PC-3 (cell line): ENCODE data around the gene RABGAP1L. TPM values are rescaled to one million over a fixed set of nuclear protein-coding genes. Genes with fewer than 3 reads are reported as not detected.

ENCODE experiments used
- ATAC-seq: fragments of 200-7000 bp; cut with Tn5 transposase; 2 replicates; pipeline ENCODE4 v1.9.1; 2020; ENCODE audit warnings: mild to moderate bottlenecking, moderate library complexity
- BruUV-seq: library from RNA; stranded (reverse); fragments of 400-500 nt; replicated peaks from 2 replicates; lab custom pipeline; 2021; lab: Mats Ljungman, UMichigan
- CTCF ChIA-PET: fragments of 300-600 bp; sonication (Branson Sonifier 250); formaldehyde crosslinking; loops from one replicate; lab custom pipeline; 2022; ENCODE audit warnings: antibody characterized with exemption; lab: Charles Lee
- POLR2A ChIA-PET: fragments of 300-600 bp; sonication (Branson Sonifier 250); formaldehyde crosslinking; loops from one replicate; lab custom pipeline; 2022; ENCODE audit warnings: antibody characterized with exemption; ENCODE audit not compliant: unreplicated experiment; lab: Charles Lee
- DNase-seq: peaks from one replicate; pipeline ENCODE4 v3.0.0-alpha.2; 2015
- H2AFZ ChIP-seq: fragments of 300-600 bp; sonication (generic); 2 replicates; pipeline ENCODE4 v1.6.0; 2016; ENCODE audit warnings: antibody characterized with exemption, low read length
- H3F3A ChIP-seq: fragments of 300-600 bp; sonication (generic); one replicate; pipeline ENCODE4 v1.6.0; 2017; ENCODE audit warnings: antibody characterized with exemption, low read length, control low read depth, mild to moderate bottlenecking; ENCODE audit not compliant: unreplicated experiment
- H3K27ac ChIP-seq: fragments of 300-600 bp; sonication (generic); 2 replicates; pipeline ENCODE4 v1.5.1; 2016; ENCODE audit warnings: mild to moderate bottlenecking, low read length
- H3K27me3 ChIP-seq: fragments of 300-600 bp; sonication (generic); 2 replicates; pipeline ENCODE4 v1.6.1; 2016; ENCODE audit warnings: low read length, mixed read lengths
- H3K36me3 ChIP-seq: fragments of 300-600 bp; sonication (generic); 2 replicates; pipeline ENCODE4 v1.6.1; 2016; ENCODE audit warnings: low read depth, mixed run types, low read length, mixed read lengths
- H3K4me1 ChIP-seq: fragments of 300-600 bp; sonication (generic); 2 replicates; pipeline ENCODE4 v1.5.1; 2016; ENCODE audit warnings: low read length; ENCODE audit not compliant: insufficient read depth
- H3K4me2 ChIP-seq: fragments of 300-600 bp; sonication (generic); 2 replicates; pipeline ENCODE4 v1.6.0; 2016; ENCODE audit warnings: low read length
- H3K4me3 ChIP-seq: fragments of 300-600 bp; sonication (generic); 2 replicates; pipeline ENCODE4 v1.5.1; 2016; ENCODE audit warnings: mild to moderate bottlenecking, low read length, mixed read lengths
- H3K79me2 ChIP-seq: fragments of 300-600 bp; sonication (generic); 2 replicates; pipeline ENCODE4 v1.6.1; 2017; ENCODE audit warnings: low read length, mixed read lengths
- H3K9ac ChIP-seq: fragments of 300-600 bp; sonication (generic); 2 replicates; pipeline ENCODE4 v1.6.0; 2016; ENCODE audit warnings: mild to moderate bottlenecking, low read length
- H3K9me2 ChIP-seq: fragments of 300-600 bp; sonication (generic); replicated peaks from 2 replicates; pipeline ENCODE4 v1.6.1; 2016; ENCODE audit warnings: mixed run types, low read length, mixed read lengths
- H3K9me3 ChIP-seq: fragments of 300-600 bp; sonication (generic); 2 replicates; pipeline ENCODE4 v1.6.1; 2016; ENCODE audit warnings: low read length, mixed read lengths
- H4K20me1 ChIP-seq: fragments of 300-600 bp; sonication (generic); 2 replicates; pipeline ENCODE4 v1.6.1; 2016; ENCODE audit warnings: low read length, mixed read lengths
- CTCF ChIP-seq: fragments of 300-600 bp; sonication (generic); conservative IDR thresholded peaks from 2 replicates; pipeline ENCODE4 v1.5.1; 2017; ENCODE audit warnings: antibody characterized with exemption, low read depth, mild to moderate bottlenecking, low read length
- EZH2 ChIP-seq: fragments of 300-600 bp; sonication (generic); IDR thresholded peaks from one replicate; pipeline ENCODE4 v1.6.1; 2017; ENCODE audit warnings: antibody characterized with exemption, mild to moderate bottlenecking, low read length; ENCODE audit not compliant: unreplicated experiment
- EZH2phosphoT487 ChIP-seq: fragments of 300-600 bp; sonication (generic); IDR thresholded peaks from 2 replicates; pipeline ENCODE4 v1.6.1; 2018; ENCODE audit warnings: mild to moderate bottlenecking, antibody characterized with exemption, low read length, borderline replicate concordance
- intact Hi-C: fragments of 100-400 bp; cut with micrococcal nuclease; formaldehyde crosslinking; loops from 2 replicates; pipeline ENCODE4 v1.9.0; 2023
- total RNA-seq: library from RNA; depleted of rRNA; stranded (reverse); fragments of >200 nt; gene quantifications from 2 replicates; pipeline ENCODE4 v1.2.3, GENCODE V29; 2014

RABGAP1L gene
- total RNA-seq, 1 experiment from 2014 or later = 24.4 TPM

DNA sequence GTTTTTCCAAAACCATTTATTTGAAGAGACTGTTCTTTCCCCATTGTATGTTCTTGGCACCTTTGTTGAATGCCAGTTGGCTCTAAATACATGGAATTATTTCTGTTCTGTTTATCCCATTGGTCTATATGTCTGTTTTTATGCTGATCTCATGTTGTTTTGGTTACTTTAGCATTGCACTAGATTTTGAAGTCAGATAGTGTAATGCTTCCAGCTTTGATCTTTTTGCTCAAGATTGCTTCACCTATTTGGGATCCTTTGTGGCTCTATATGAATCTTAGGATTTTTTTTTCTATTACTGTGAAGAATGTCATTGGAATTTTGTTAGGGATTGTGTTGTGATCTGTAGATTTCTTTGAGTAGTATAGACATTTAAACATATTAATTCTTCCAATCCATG lies 149.3 kb downstream of the RABGAP1L start:
- Histone ChIP-seq H3K36me3 (no peaks in the 10 kb centered on the region; the same call in 1 of the 2 replicates), H2AFZ (no peak overlapping the region), H3F3A (no peaks in the 10 kb centered on the region), H3K9me3 (no peaks in the 10 kb centered on the region), H3K27ac (no peak overlapping the region), H3K4me1 (no peaks in the 10 kb centered on the region), H3K9me2 (no peaks in the 10 kb centered on the region), H3K4me3 (no peak overlapping the region), H4K20me1 (no peaks in the 10 kb centered on the region), H3K27me3 (no peaks in the 10 kb centered on the region), H3K9ac (no peak overlapping the region), H3K4me2 (no peak overlapping the region), H3K79me2 (no peaks in the 10 kb centered on the region)
- TF ChIP-seq CTCF = no peak
- no peak for TF ChIP-seq EZH2phosphoT487
- TF ChIP-seq EZH2 = no peak
- ChIA-PET CTCF (no interaction called here), POLR2A (no interaction called here)
- intact Hi-C loops = no loop called here
- no TSS peak for BruUV-seq
- no peak for ATAC-seq
- no peak for DNase-seq

- Histone ChIP-seq H3K4me3 (no peak overlapping the region), H3K9ac (no peak overlapping the region), H2AFZ (no peak overlapping the region), H3K27ac (no peak overlapping the region), H3K79me2 (no peaks in the 10 kb centered on the region), H3K27me3 (no peaks in the 10 kb centered on the region), H3K9me2 (no peaks in the 10 kb centered on the region), H3K36me3 (no peaks in the 10 kb centered on the region; the same call in 1 of the 2 replicates), H3K4me1 (no peaks in the 10 kb centered on the region), H3F3A (no peaks in the 10 kb centered on the region), H3K9me3 (no peaks in the 10 kb centered on the region), H4K20me1 (no peaks in the 10 kb centered on the region), H3K4me2 (no peak overlapping the region)
- TF ChIP-seq EZH2phosphoT487 = no peak
- TF ChIP-seq EZH2 = no peak
- no peak for TF ChIP-seq CTCF
- CTCF ChIA-PET = no interaction called here
- no peak for ATAC-seq
- DNase-seq = no peak
- intact Hi-C loops = no loop called here
- POLR2A ChIA-PET = no interaction called here
- BruUV-seq = no TSS peak
These were observed 150.2 kb downstream of the RABGAP1L start for GRCh38 chr1:174309490-174309889.

GRCh38 chr1:174314433-174314832 lies 155.1 kb downstream of the RABGAP1L start:
- no TSS peak for BruUV-seq
- no peaks in the 10 kb centered on the region for H3K27me3 ChIP-seq
- no peaks in the 10 kb centered on the region for H3K4me1 ChIP-seq
- no peak overlapping the region for H3K27ac ChIP-seq
- ChIA-PET POLR2A (no interaction called here), CTCF (no interaction called here)
- no peaks in the 10 kb centered on the region for H3K9me2 ChIP-seq
- intact Hi-C loops = no loop called here
- H3K9ac ChIP-seq = no peak overlapping the region
- no peak for DNase-seq
- H3F3A ChIP-seq = no peaks in the 10 kb centered on the region
- H2AFZ ChIP-seq = no peak overlapping the region
- 0 out of 2 replicates have a peak, but pooled peaks cover 4% of the 10 kb centered on the region for H3K9me3 ChIP-seq
- no peak overlapping the region for H3K4me2 ChIP-seq
- H3K4me3 ChIP-seq = no peak overlapping the region
- ATAC-seq = no peak
- TF ChIP-seq EZH2phosphoT487 (no peak), CTCF (no peak), EZH2 (no peak)
- no peaks in the 10 kb centered on the region for H4K20me1 ChIP-seq
- H3K36me3 ChIP-seq = no peaks in the 10 kb centered on the region
- no peaks in the 10 kb centered on the region for H3K79me2 ChIP-seq
